Body of pancreas (tissue), 4 donors: ENCODE measurements around the gene FBXL4. TPM values are rescaled to one million over a fixed set of nuclear protein-coding genes. Genes with fewer than 3 reads are reported as not detected.

Experiments used
- ATAC-seq: fragments of 150-250 bp; one replicate; pipeline ENCODE4 v1.9.1; 2016
- DNase-seq, 4 donors: peaks; one replicate each; pipeline ENCODE4 v3.0.0-alpha.2; 2019
- H3K27ac ChIP-seq, 4 donors: fragments of 200-600 bp; sonication (generic); 1 replicate in 3 of 4; 2 replicates in 1 of 4; pipeline versions ENCODE4 v1.5.1 to v1.6.1; 2016 to 2019; ENCODE audit warnings: mild to moderate bottlenecking in 1 of 4, mixed read lengths in 1 of 4, moderate library complexity in 1 of 4
- H3K27me3 ChIP-seq, 2 donors: fragments of 200-600 bp; sonication (generic); one replicate each; pipeline ENCODE4 v1.6.0; 2016; ENCODE audit warnings: mild to moderate bottlenecking in 1 of 2
- H3K36me3 ChIP-seq, 2 donors: fragments of 200-600 bp; sonication (generic); replicated peaks in 1 of 2; 2 replicates each; pipeline ENCODE4 v1.5.1; 2016; ENCODE audit warnings: low read depth in 2 of 2; ENCODE audit not compliant: insufficient read depth in 1 of 2
- H3K4me1 ChIP-seq: fragments of 200-600 bp; sonication (generic); one replicate; pipeline ENCODE4 v1.6.0; 2016
- H3K4me3 ChIP-seq, 2 donors: fragments of 200-600 bp; sonication (generic); 1 replicate in 1 of 2; 2 replicates in 1 of 2; pipeline ENCODE4 v1.5.1; 2016 to 2019
- H3K9me3 ChIP-seq, 3 donors: fragments of 200-600 bp; sonication (generic); 1 replicate in 2 of 3; 2 replicates in 1 of 3; pipeline ENCODE4 v1.5.1; 2016
- CTCF ChIP-seq, 7 experiments: fragments of 450-650 bp in 4 of 7; fragments of 200-600 bp in 3 of 7; sonication (generic) in 3 of 7; IDR thresholded peaks; one replicate each; pipeline ENCODE4 v1.5.1; 2016 to 2019; ENCODE audit warnings: antibody characterized with exemption in 7 of 7
- POLR2A ChIP-seq, 3 donors: fragments of 450-650 bp; IDR thresholded peaks; one replicate each; pipeline ENCODE4 v1.6.1; 2016; ENCODE audit warnings: antibody characterized with exemption in 3 of 3, mild to moderate bottlenecking in 2 of 3
- WGBS, 2 donors: methylation state at CpG; one replicate each; pipeline ENCODE4 v1.1.5; 2017; 5-methylcytosine and 5-hydroxymethylcytosine counted together
- intact Hi-C: fragments of 100-400 bp; cut with DNase I; formaldehyde crosslinking; loops from one replicate; pipeline ENCODE4 v1.15.1; 2023
- total RNA-seq, 2 donors: library from RNA; depleted of rRNA; stranded (reverse); fragments of >200 nt; gene quantifications; one replicate each; pipeline ENCODE4 v1.1.0, GENCODE V29; 2016

Gene FBXL4
- total RNA-seq, 2 donors from 2014 or later: 9.9 to 22.8 TPM

- 15 to 42% methylated on average over 1 of the region's 1 CpG for WGBS, 2 donors
Observed at GRCh38 chr6:98838975-98839374, 108.8 kb downstream of the FBXL4 start.

GRCh38 chr6:98838032-98838431, 109.7 kb downstream of the FBXL4 start:
- no peak for DNase-seq
- intact Hi-C loops: no loop called here
- 21 to 42% methylated on average over 4 of the region's 4 CpGs for WGBS, 2 donors

More at GRCh38 chr6:98838975-98839374, 108.8 kb downstream of the FBXL4 start:
- Histone ChIP-seq H3K27me3 (peaks cover 0 to 55% of the 10 kb centered on the region in 2 donors), H3K4me3 (no peak overlapping the region), H3K9me3 (no peaks in the 10 kb centered on the region), H3K27ac (no peak overlapping the region), H3K4me1 (peaks cover 26% of the 10 kb centered on the region), H3K36me3 (no peaks in the 10 kb centered on the region)
- no peak for DNase-seq
- intact Hi-C loops: no loop called here
- TF ChIP-seq CTCF (IDR thresholded peaks at IDR 0.05) (no peak), POLR2A (IDR thresholded peaks at IDR 0.05) (no peak)
- no peak for ATAC-seq

DNA sequence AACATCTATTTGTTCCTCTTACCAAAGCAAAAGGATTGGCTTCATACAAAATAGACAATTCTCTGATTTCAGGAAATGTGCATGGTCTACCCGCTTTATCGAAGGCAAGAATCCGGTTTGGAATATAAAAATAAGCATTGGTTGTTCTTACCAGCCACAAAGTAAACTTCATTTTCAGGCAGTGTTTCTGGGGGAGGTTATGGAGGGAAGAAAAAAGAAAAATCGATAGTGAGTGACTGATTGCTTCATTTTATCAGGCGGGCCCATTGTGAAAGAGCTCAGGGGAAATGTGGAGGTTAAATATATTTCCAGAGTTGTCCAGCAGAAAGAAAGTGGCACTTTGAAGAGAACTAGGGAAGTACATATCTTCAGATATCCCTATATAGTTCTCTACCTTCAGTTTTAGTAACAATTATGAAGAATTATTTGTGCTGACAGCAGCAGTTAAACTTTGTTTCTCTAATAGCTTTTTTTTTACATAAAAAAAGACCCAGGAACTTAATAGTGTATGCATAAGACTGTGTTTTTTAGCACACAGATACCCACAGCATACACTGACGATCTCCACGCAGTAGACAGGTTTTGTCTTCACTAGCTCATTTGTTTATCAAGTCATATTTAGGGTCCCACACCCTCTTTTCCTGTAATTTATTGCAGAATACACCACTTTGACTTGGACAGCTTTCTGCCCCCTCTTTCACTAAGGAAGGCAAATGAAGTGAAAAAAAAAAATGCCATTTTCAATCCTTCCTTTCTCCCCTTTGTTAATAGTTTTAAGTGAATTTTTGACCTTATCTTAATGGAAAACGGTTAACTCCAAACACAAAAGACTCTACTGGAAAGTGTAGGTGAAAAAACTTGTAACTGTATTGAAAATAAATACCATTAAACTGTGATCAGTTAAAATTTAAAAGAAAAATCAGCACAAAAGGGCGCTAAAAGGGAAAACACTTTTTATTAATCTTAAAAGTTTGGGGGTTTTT, 110.5 kb downstream of the FBXL4 start:
- WGBS, 2 donors: 11 to 18% methylated on average over 9 of the region's 9 CpGs
- H3K4me3 ChIP-seq: no peak overlapping the region
- no peaks in the 10 kb centered on the region for H3K36me3 ChIP-seq
- H3K4me1 ChIP-seq: peaks cover 37% of the 10 kb centered on the region
- intact Hi-C loops: no loop called here
- H3K27ac ChIP-seq: no peak overlapping the region
- peaks cover 0 to 44% of the 10 kb centered on the region in 2 donors for H3K27me3 ChIP-seq
- DNase-seq (no peak), ATAC-seq (no peak)
- no peaks in the 10 kb centered on the region for H3K9me3 ChIP-seq
- TF ChIP-seq POLR2A (IDR thresholded peaks at IDR 0.05): no peak
- no peak for TF ChIP-seq CTCF (IDR thresholded peaks at IDR 0.05)

More at GRCh38 chr6:98838032-98838431, 109.7 kb downstream of the FBXL4 start:
- Histone ChIP-seq H3K27me3 (peaks cover 0 to 46% of the 10 kb centered on the region in 2 donors), H3K4me1 (peaks cover 29% of the 10 kb centered on the region), H3K9me3 (no peaks in the 10 kb centered on the region), H3K27ac (no peak overlapping the region), H3K4me3 (no peak overlapping the region), H3K36me3 (no peaks in the 10 kb centered on the region)
- no peak for TF ChIP-seq CTCF (IDR thresholded peaks at IDR 0.05)
- no peak for TF ChIP-seq POLR2A (IDR thresholded peaks at IDR 0.05)
- ATAC-seq: no peak

GRCh38 chr6:98836025-98836961, 111.5 kb downstream of the FBXL4 start:
- Histone ChIP-seq H3K27ac (no peak overlapping the region), H3K36me3 (no peaks in the 10 kb centered on the region), H3K27me3 (peaks cover 0 to 40% of the 10 kb centered on the region in 2 donors), H3K4me1 (peaks cover 45% of the 10 kb centered on the region), H3K4me3 (no peak overlapping the region), H3K9me3 (no peaks in the 10 kb centered on the region)
- DNase-seq: no peak
- ATAC-seq: no peak
- TF ChIP-seq CTCF (IDR thresholded peaks at IDR 0.05) (no peak), POLR2A (IDR thresholded peaks at IDR 0.05) (no peak)
- intact Hi-C loops: no loop called here
- 5 to 8% methylated on average over 23 of the region's 23 CpGs for WGBS, 2 donors
